SU-DHL-6 (cell line): ENCODE data around the gene LYSMD4.

Experiments used
- EZH2phosphoT487 ChIP-seq: fragments of 200-600 bp; sonication (generic), shearing (Covaris generic); conservative IDR thresholded peaks from 2 replicates; pipeline ENCODE4 v1.6.1; 2018; ENCODE audit warnings: mild to moderate bottlenecking, antibody characterized with exemption, low read length, moderate library complexity, mixed read lengths
- TF ChIP-seq, protein P1 (sequence below): fragments of 200-600 bp; sonication (generic); IDR thresholded peaks from one replicate; pipeline ENCODE4 v1.5.1; 2017; ENCODE audit warnings: antibody characterized with exemption, mild to moderate bottlenecking, low read length, moderate library complexity; ENCODE audit not compliant: insufficient read depth, poor library complexity, severe bottlenecking

DNA sequence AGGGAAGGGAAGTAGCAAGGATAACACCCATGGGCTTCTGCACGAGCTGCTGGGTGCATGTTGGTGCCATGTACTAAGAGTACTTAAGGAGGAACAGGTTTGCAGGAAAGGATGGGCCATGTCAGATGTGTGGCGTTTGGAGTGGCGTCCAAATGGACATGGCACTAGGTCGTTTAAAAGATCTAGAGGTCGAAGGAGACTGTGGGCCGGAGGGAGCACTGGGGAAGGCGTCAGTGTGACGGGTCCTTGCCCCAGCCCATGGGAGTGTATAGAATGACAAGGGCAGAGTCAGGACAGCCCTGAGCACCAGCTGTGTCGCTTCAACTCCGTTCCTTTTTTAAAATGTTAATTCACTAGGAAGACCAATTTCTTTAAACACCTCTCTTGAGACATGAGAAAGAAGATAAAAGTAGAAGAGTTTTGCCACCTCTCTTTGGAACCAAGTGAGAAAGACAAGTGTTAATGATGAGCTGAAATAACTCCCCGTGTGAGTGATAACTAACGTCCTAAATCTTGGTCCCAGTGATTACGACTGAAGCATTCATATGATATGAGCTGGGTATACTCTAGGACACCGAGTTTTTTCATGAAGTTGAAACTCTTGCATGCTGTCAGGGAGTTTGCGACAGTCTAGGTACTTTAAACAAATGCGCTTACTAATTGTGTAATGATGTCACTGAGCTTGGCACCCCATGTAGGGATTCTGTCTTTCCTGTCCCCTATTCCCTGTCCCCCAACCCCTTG lies 23.8 kb downstream of the LYSMD4 start:
- TF ChIP-seq, protein P1, sequence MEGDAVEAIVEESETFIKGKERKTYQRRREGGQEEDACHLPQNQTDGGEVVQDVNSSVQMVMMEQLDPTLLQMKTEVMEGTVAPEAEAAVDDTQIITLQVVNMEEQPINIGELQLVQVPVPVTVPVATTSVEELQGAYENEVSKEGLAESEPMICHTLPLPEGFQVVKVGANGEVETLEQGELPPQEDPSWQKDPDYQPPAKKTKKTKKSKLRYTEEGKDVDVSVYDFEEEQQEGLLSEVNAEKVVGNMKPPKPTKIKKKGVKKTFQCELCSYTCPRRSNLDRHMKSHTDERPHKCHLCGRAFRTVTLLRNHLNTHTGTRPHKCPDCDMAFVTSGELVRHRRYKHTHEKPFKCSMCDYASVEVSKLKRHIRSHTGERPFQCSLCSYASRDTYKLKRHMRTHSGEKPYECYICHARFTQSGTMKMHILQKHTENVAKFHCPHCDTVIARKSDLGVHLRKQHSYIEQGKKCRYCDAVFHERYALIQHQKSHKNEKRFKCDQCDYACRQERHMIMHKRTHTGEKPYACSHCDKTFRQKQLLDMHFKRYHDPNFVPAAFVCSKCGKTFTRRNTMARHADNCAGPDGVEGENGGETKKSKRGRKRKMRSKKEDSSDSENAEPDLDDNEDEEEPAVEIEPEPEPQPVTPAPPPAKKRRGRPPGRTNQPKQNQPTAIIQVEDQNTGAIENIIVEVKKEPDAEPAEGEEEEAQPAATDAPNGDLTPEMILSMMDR, result no peak
- TF ChIP-seq EZH2phosphoT487, result no peak
